GM23338 (cell line): ENCODE data around the gene WDR93. TPM values are rescaled to one million over a fixed set of nuclear protein-coding genes. Genes with fewer than 3 reads are reported as not detected.

ENCODE experiments used
- ATAC-seq: fragments of 200-7000 bp; cut with Tn5 transposase; 3 replicates; pipeline ENCODE4 v1.9.1; 2020
- DNase-seq: peaks from one replicate; pipeline ENCODE4 v3.0.0-alpha.2; 2015; ENCODE audit warnings: low spot score
- H2AFZ ChIP-seq: fragments of 200-600 bp; sonication (generic); 2 replicates; pipeline ENCODE4 v1.8.0; 2016; ENCODE audit warnings: antibody characterized with exemption, mild to moderate bottlenecking, moderate library complexity
- H3F3A ChIP-seq: fragments of 200-600 bp; sonication (generic); replicated peaks from 2 replicates; pipeline ENCODE4 v1.8.0; 2017; ENCODE audit warnings: antibody characterized with exemption, mixed run types, low read depth
- H3K27ac ChIP-seq: fragments of 200-600 bp; sonication (generic); 2 replicates; pipeline ENCODE4 v1.6.1; 2016; ENCODE audit warnings: low read depth
- H3K27me3 ChIP-seq: fragments of 200-600 bp; sonication (generic); 2 replicates; pipeline ENCODE4 v1.8.0; 2016; ENCODE audit warnings: mild to moderate bottlenecking, mixed run types, moderate library complexity; ENCODE audit not compliant: insufficient read depth
- H3K36me3 ChIP-seq: fragments of 200-600 bp; sonication (generic); 2 replicates; pipeline ENCODE4 v1.8.0; 2016; ENCODE audit warnings: mild to moderate bottlenecking; ENCODE audit not compliant: insufficient read depth
- H3K4me1 ChIP-seq: fragments of 200-600 bp; sonication (generic); 2 replicates; pipeline ENCODE4 v1.8.0; 2016; ENCODE audit warnings: mild to moderate bottlenecking, moderate library complexity; ENCODE audit not compliant: insufficient read depth
- H3K4me2 ChIP-seq: fragments of 200-600 bp; sonication (generic); 2 replicates; pipeline ENCODE4 v1.7.1; 2017; ENCODE audit warnings: mixed run types
- H3K4me3 ChIP-seq: fragments of 200-600 bp; sonication (generic); 2 replicates; pipeline ENCODE4 v1.6.1; 2016; ENCODE audit warnings: mixed run types
- H3K79me2 ChIP-seq: fragments of 200-600 bp; sonication (generic); replicated peaks from 2 replicates; pipeline ENCODE4 v1.8.0; 2017; ENCODE audit warnings: mild to moderate bottlenecking; ENCODE audit not compliant: insufficient read depth
- H3K9me2 ChIP-seq: fragments of 200-600 bp; sonication (generic); 2 replicates; pipeline ENCODE4 v1.8.0; 2017; ENCODE audit not compliant: insufficient read depth
- H4K20me1 ChIP-seq: fragments of 200-600 bp; sonication (generic); replicated peaks from 2 replicates; pipeline ENCODE4 v1.8.0; 2017; ENCODE audit warnings: mild to moderate bottlenecking; ENCODE audit not compliant: insufficient read depth
- H3K27ac Mint-ChIP-seq: 2 replicates; pipeline ENCODE4 v1.8.0; 2020; ENCODE audit warnings: inconsistent platforms, mild to moderate bottlenecking, moderate library complexity, mixed read lengths
- H3K27me3 Mint-ChIP-seq: 3 replicates; pipeline ENCODE4 v1.8.0; 2022; ENCODE audit warnings: low read depth, mild to moderate bottlenecking, moderate library complexity, mixed read lengths, inconsistent platforms; ENCODE audit not compliant: insufficient read depth, poor library complexity
- H3K36me3 Mint-ChIP-seq: 3 replicates; pipeline ENCODE4 v1.8.0; 2021; ENCODE audit warnings: low read depth, mild to moderate bottlenecking, inconsistent platforms, moderate library complexity, mixed read lengths
- H3K4me1 Mint-ChIP-seq: 3 replicates; pipeline ENCODE4 v1.8.0; 2020; ENCODE audit warnings: mild to moderate bottlenecking, inconsistent platforms, mixed read lengths
- H3K4me3 Mint-ChIP-seq: 3 replicates; pipeline ENCODE4 v1.8.0; 2021; ENCODE audit warnings: moderate library complexity, mild to moderate bottlenecking, inconsistent platforms, mixed read lengths
- H3K9me3 Mint-ChIP-seq: 3 replicates; pipeline ENCODE4 v1.8.0; 2020; ENCODE audit warnings: moderate library complexity, mild to moderate bottlenecking, inconsistent platforms, mixed read lengths
- CREB1 ChIP-seq: fragments of 250-450 bp; sonication (Bioruptor Pico); IDR thresholded peaks from 2 replicates; pipeline ENCODE4 v1.5.0; 2020; ENCODE audit warnings: low read depth, mild to moderate bottlenecking, moderate library complexity
- EZH2 ChIP-seq: fragments of 200-600 bp; sonication (generic); IDR thresholded peaks from one replicate; pipeline ENCODE4 v1.8.0; 2017; ENCODE audit warnings: antibody characterized with exemption, mild to moderate bottlenecking, low read depth; ENCODE audit not compliant: unreplicated experiment
- EZH2phosphoT487 ChIP-seq: fragments of 200-600 bp; sonication (generic); IDR thresholded peaks from one replicate; pipeline ENCODE4 v1.8.1; 2018; ENCODE audit warnings: antibody characterized with exemption; ENCODE audit not compliant: unreplicated experiment
- JUNB ChIP-seq: IDR thresholded peaks from one replicate; pipeline ENCODE4 v1.6.1; 2016; ENCODE audit warnings: antibody characterized with exemption; ENCODE audit not compliant: unreplicated experiment
- NANOG ChIP-seq: IDR thresholded peaks from 2 replicates; pipeline ENCODE4 v1.6.1; 2016; ENCODE audit warnings: antibody characterized with exemption, borderline replicate concordance
- POLR2AphosphoS5 ChIP-seq: IDR thresholded peaks from 2 replicates; pipeline ENCODE4 v1.6.1; 2016; ENCODE audit warnings: antibody characterized with exemption, low read depth
- STAT1 ChIP-seq: IDR thresholded peaks from one replicate; pipeline ENCODE4 v1.6.1; 2016; ENCODE audit warnings: antibody characterized with exemption; ENCODE audit not compliant: unreplicated experiment
- ZNF114 ChIP-seq: fragments of 250-450 bp; sonication (Bioruptor Pico); IDR thresholded peaks from 2 replicates; pipeline ENCODE4 v1.5.0; 2020; ENCODE audit warnings: mild to moderate bottlenecking, moderate library complexity
- ZNF331 ChIP-seq: fragments of 250-450 bp; sonication (Bioruptor Pico); IDR thresholded peaks from 2 replicates; pipeline ENCODE4 v1.5.0; 2020; ENCODE audit warnings: low read depth, mild to moderate bottlenecking, moderate library complexity
- polyA plus RNA-seq: library from polyadenylated mRNA; unstranded; fragments of >200 nt; fragmentation: Nextera tagmentation; extraction: Ambion mirVana; gene quantifications from 2 replicates; pipeline ENCODE4 v1.2.1, GENCODE V29; 2016
- total RNA-seq: library from RNA; depleted of rRNA; stranded (reverse); fragments of >200 nt; shearing (Covaris generic); gene quantifications from 2 replicates; pipeline ENCODE4 v1.2.3, GENCODE V29; 2014
- TF ChIP-seq, protein P1 (sequence below): IDR thresholded peaks from 2 replicates; pipeline ENCODE4 v1.6.1; 2016; ENCODE audit warnings: antibody characterized with exemption
- TF ChIP-seq, protein P2 (sequence below): IDR thresholded peaks from one replicate; pipeline ENCODE4 v1.6.1; 2018; ENCODE audit warnings: antibody characterized with exemption; ENCODE audit not compliant: unreplicated experiment
- TF ChIP-seq, protein P3 (sequence below), 2 experiments: fragments of 200-600 bp in 1 of 2; sonication (generic) in 1 of 2; conservative IDR thresholded peaks; 2 replicates each; pipeline versions ENCODE4 v1.5.1 to v1.6.1; 2016 to 2017; ENCODE audit warnings: antibody characterized with exemption in 2 of 2, low read depth in 2 of 2, mild to moderate bottlenecking in 2 of 2, moderate library complexity in 1 of 2

WDR93 gene
- total and polyA plus RNA-seq, 2 experiments from 2014 or later = 0.14 TPM; not detected in 1

DNA sequence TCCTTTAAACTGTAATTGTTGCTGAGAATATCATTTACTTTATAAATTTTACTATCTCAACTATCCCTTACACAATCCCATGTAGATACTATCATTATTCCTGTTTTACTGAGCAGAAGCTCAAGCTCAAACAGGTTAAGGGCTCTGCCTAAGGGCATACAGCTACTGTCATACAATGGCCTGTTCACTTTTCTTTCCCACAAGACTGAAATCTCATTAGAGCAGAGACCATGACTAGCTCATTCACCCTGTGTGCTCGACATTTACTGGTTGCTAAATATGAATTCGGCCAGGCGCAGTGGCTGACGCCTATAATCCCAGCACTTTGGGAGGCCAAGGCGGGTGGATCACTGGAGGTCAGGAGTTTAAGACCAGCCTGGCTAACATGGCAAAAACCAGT, 83.9 kb downstream of the WDR93 start (continued):
- TF ChIP-seq, protein P1, sequence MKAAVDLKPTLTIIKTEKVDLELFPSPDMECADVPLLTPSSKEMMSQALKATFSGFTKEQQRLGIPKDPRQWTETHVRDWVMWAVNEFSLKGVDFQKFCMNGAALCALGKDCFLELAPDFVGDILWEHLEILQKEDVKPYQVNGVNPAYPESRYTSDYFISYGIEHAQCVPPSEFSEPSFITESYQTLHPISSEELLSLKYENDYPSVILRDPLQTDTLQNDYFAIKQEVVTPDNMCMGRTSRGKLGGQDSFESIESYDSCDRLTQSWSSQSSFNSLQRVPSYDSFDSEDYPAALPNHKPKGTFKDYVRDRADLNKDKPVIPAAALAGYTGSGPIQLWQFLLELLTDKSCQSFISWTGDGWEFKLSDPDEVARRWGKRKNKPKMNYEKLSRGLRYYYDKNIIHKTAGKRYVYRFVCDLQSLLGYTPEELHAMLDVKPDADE = no peak
- TF ChIP-seq EZH2phosphoT487 (no peak), STAT1 (no peak), NANOG (no peak), POLR2AphosphoS5 (no peak), ZNF114 (CRISPR knock-in tag) (no peak), CREB1 (CRISPR knock-in tag) (no peak), ZNF331 (CRISPR knock-in tag) (no peak), JUNB (no peak), EZH2 (no peak)

DNA sequence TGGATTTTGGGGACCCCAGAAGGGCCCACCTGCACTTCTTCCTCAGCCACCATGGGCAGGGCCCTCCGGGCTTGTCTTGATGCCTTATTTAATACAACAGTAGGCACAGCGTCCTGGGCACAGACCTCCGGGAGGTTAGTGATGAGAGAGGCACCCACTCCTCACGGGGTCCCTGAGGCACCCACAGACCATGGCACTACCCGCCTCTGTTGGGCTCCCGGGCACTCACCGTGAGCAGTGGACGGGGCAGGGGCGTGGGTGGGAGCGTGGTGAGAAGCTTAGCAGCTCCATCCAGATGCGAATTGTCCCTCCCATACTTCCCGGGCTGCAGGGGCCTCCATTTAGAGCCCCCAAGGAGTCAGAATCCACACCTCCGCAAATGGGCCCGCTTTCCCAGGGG, 85.2 kb downstream of the WDR93 start:
- H3K4me1 ChIP-seq = peaks cover 3% of the 10 kb centered on the region; the same call in 1 of the 2 replicates
- H3K4me3 ChIP-seq = peak overlapping the region; percentile 55; the same call in 1 of the 2 replicates
- no peaks in the 10 kb centered on the region for H3K79me2 ChIP-seq
- no peaks in the 10 kb centered on the region for H3F3A ChIP-seq
- H3K9me2 ChIP-seq = no peaks in the 10 kb centered on the region
- DNase-seq (no peak), ATAC-seq (no peak)
- no peak for TF ChIP-seq POLR2AphosphoS5
- TF ChIP-seq, protein P2, sequence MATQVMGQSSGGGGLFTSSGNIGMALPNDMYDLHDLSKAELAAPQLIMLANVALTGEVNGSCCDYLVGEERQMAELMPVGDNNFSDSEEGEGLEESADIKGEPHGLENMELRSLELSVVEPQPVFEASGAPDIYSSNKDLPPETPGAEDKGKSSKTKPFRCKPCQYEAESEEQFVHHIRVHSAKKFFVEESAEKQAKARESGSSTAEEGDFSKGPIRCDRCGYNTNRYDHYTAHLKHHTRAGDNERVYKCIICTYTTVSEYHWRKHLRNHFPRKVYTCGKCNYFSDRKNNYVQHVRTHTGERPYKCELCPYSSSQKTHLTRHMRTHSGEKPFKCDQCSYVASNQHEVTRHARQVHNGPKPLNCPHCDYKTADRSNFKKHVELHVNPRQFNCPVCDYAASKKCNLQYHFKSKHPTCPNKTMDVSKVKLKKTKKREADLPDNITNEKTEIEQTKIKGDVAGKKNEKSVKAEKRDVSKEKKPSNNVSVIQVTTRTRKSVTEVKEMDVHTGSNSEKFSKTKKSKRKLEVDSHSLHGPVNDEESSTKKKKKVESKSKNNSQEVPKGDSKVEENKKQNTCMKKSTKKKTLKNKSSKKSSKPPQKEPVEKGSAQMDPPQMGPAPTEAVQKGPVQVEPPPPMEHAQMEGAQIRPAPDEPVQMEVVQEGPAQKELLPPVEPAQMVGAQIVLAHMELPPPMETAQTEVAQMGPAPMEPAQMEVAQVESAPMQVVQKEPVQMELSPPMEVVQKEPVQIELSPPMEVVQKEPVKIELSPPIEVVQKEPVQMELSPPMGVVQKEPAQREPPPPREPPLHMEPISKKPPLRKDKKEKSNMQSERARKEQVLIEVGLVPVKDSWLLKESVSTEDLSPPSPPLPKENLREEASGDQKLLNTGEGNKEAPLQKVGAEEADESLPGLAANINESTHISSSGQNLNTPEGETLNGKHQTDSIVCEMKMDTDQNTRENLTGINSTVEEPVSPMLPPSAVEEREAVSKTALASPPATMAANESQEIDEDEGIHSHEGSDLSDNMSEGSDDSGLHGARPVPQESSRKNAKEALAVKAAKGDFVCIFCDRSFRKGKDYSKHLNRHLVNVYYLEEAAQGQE = no peak
- TF ChIP-seq STAT1 = no peak
- no peak for TF ChIP-seq EZH2
- no peak for TF ChIP-seq JUNB
- TF ChIP-seq, protein P3, sequence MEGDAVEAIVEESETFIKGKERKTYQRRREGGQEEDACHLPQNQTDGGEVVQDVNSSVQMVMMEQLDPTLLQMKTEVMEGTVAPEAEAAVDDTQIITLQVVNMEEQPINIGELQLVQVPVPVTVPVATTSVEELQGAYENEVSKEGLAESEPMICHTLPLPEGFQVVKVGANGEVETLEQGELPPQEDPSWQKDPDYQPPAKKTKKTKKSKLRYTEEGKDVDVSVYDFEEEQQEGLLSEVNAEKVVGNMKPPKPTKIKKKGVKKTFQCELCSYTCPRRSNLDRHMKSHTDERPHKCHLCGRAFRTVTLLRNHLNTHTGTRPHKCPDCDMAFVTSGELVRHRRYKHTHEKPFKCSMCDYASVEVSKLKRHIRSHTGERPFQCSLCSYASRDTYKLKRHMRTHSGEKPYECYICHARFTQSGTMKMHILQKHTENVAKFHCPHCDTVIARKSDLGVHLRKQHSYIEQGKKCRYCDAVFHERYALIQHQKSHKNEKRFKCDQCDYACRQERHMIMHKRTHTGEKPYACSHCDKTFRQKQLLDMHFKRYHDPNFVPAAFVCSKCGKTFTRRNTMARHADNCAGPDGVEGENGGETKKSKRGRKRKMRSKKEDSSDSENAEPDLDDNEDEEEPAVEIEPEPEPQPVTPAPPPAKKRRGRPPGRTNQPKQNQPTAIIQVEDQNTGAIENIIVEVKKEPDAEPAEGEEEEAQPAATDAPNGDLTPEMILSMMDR (conservative IDR thresholded peaks at IDR 0.05; ENCODE audit: low read depth in 2 of 2) = no peak
- TF ChIP-seq, protein P1 = no peak
- no peak for TF ChIP-seq EZH2phosphoT487
- TF ChIP-seq CREB1 (CRISPR knock-in tag) = no peak
- H2AFZ ChIP-seq = peak overlapping the region; percentile 91
- H3K36me3 Mint-ChIP-seq = no peaks in the 10 kb centered on the region
- no peaks in the 10 kb centered on the region for H4K20me1 ChIP-seq
- H3K27ac Mint-ChIP-seq = no peak overlapping the region
- H3K36me3 ChIP-seq = no peaks in the 10 kb centered on the region
- peaks cover 24% of the 10 kb centered on the region for H3K27me3 Mint-ChIP-seq
- peaks cover 40% of the 10 kb centered on the region for H3K27me3 ChIP-seq
- H3K27ac ChIP-seq = no peak overlapping the region
- no peaks in the 10 kb centered on the region for H3K4me1 Mint-ChIP-seq
- H3K4me3 Mint-ChIP-seq = no peak overlapping the region
- peak overlapping the region; percentile 81; the same call in 1 of the 2 replicates for H3K4me2 ChIP-seq
- H3K9me3 Mint-ChIP-seq = no peaks in the 10 kb centered on the region
